Left hindlimb (tissue), 1 donor: ENCODE results near the gene SPATA16.
"Not testable (repeated sequence)": the region's sequence is repeated elsewhere in the genome, so short reads cannot be mapped to it uniquely, and the experiment has no call there.

Experiments
- DNase-seq: peaks from one replicate; pipeline ENCODE4 v3.0.0-alpha.2; 2018

SPATA16 gene

GRCh38 chr3:173003471-173003870 lies 137.6 kb downstream of the SPATA16 start:
- no peak for DNase-seq

GRCh38 chr3:173001622-173002021 lies 139.4 kb downstream of the SPATA16 start:
- no peak for DNase-seq

- DNase-seq, result no peak
These were observed 140.5 kb downstream of the SPATA16 start for GRCh38 chr3:173000553-173000952.

GRCh38 chr3:172993412-172993811 lies 147.6 kb downstream of the SPATA16 start:
- DNase-seq, result no peak

- DNase-seq, result no peak
These were observed 149.5 kb downstream of the SPATA16 start for GRCh38 chr3:172991424-172991996.

GRCh38 chr3:172989373-172989772 lies 151.7 kb downstream of the SPATA16 start:
- no peak for DNase-seq

GRCh38 chr3:172987273-172987672 lies 153.8 kb downstream of the SPATA16 start:
- DNase-seq, result no peak

- no peak for DNase-seq
These were observed 156.1 kb downstream of the SPATA16 start for GRCh38 chr3:172984914-172985313.

GRCh38 chr3:172982736-172983364 lies 158.2 kb downstream of the SPATA16 start:
- DNase-seq, result no peak

GRCh38 chr3:172981407-172981983 lies 159.5 kb downstream of the SPATA16 start:
- DNase-seq, result no peak

GRCh38 chr3:172980849-172981248 lies 160.2 kb downstream of the SPATA16 start:
- DNase-seq, result no peak

- no peak for DNase-seq
These were observed 163.3 kb downstream of the SPATA16 start for GRCh38 chr3:172977696-172978095.

- DNase-seq, result no peak
These were observed 166.1 kb downstream of the SPATA16 start for GRCh38 chr3:172974969-172975368.

- DNase-seq, result no peak
These were observed 167.2 kb downstream of the SPATA16 start for GRCh38 chr3:172973799-172974198.

- DNase-seq, result no peak
These were observed 168.3 kb downstream of the SPATA16 start for GRCh38 chr3:172972717-172973116.

- DNase-seq, result no peak
These were observed 169.0 kb downstream of the SPATA16 start for GRCh38 chr3:172972067-172972466.

- no peak for DNase-seq
These were observed 172.4 kb downstream of the SPATA16 start for GRCh38 chr3:172968646-172969045.

GRCh38 chr3:172965256-172965655 lies 175.8 kb downstream of the SPATA16 start:
- no peak for DNase-seq

- not testable (repeated sequence) for DNase-seq
These were observed 180.3 kb downstream of the SPATA16 start for GRCh38 chr3:172960626-172961182.

- no peak for DNase-seq
These were observed 182.5 kb downstream of the SPATA16 start for GRCh38 chr3:172958565-172958964.

GRCh38 chr3:172953571-172953970 lies 187.5 kb downstream of the SPATA16 start:
- no peak for DNase-seq

- DNase-seq, result no peak
These were observed 189.5 kb downstream of the SPATA16 start for GRCh38 chr3:172951511-172951910.

GRCh38 chr3:172946061-172946460 lies 195.0 kb downstream of the SPATA16 start:
- DNase-seq, result no peak

GRCh38 chr3:172939651-172940293 lies 201.3 kb downstream of the SPATA16 start:
- no peak for DNase-seq
